Measurements from ENCODE around the gene BLOC1S3. TPM values are rescaled to one million over a fixed set of nuclear protein-coding genes. Genes with fewer than 3 reads are reported as not detected.

Gene BLOC1S3
- total RNA-seq, 2 donors from 2014 or later: 15.4 to 20.5 TPM

- Mint-ChIP-seq H3K27me3 (no peaks in the 10 kb centered on the region), H3K9me3 (no peaks in the 10 kb centered on the region), H3K36me3 (no peaks in the 10 kb centered on the region), H3K4me1 (ENCODE audit: low read depth in 2 of 2) (peaks cover 0 to 14% of the 10 kb centered on the region in 2 donors), H3K27ac (no peak overlapping the region), H3K4me3 (no peak overlapping the region)
- DNase-seq (ENCODE audit: low spot score) (no peak), ATAC-seq (no peak)
These were observed 37.2 kb upstream of the BLOC1S3 start for GRCh38 chr19:45141203-45141900.

- no peak for ATAC-seq
- no peaks in the 10 kb centered on the region for H3K36me3 Mint-ChIP-seq
- H3K27me3 Mint-ChIP-seq: no peaks in the 10 kb centered on the region
- H3K9me3 Mint-ChIP-seq: no peaks in the 10 kb centered on the region
- peaks cover 0 to 12% of the 10 kb centered on the region in 2 donors for H3K4me1 Mint-ChIP-seq (ENCODE audit: low read depth in 2 of 2)
- DNase-seq (ENCODE audit: low spot score): no peak
- no peak overlapping the region for H3K4me3 Mint-ChIP-seq
- no peak overlapping the region for H3K27ac Mint-ChIP-seq
These were observed 36.4 kb upstream of the BLOC1S3 start for GRCh38 chr19:45142016-45142725.

- ATAC-seq (no peak), DNase-seq (ENCODE audit: low spot score) (no peak)
- Mint-ChIP-seq H3K4me1 (ENCODE audit: low read depth in 2 of 2) (peaks cover 0 to 8% of the 10 kb centered on the region in 2 donors), H3K36me3 (no peaks in the 10 kb centered on the region), H3K9me3 (no peaks in the 10 kb centered on the region), H3K27me3 (no peaks in the 10 kb centered on the region), H3K4me3 (no peak overlapping the region), H3K27ac (no peak overlapping the region)
These were observed 35.9 kb upstream of the BLOC1S3 start for GRCh38 chr19:45142726-45143110.

DNA sequence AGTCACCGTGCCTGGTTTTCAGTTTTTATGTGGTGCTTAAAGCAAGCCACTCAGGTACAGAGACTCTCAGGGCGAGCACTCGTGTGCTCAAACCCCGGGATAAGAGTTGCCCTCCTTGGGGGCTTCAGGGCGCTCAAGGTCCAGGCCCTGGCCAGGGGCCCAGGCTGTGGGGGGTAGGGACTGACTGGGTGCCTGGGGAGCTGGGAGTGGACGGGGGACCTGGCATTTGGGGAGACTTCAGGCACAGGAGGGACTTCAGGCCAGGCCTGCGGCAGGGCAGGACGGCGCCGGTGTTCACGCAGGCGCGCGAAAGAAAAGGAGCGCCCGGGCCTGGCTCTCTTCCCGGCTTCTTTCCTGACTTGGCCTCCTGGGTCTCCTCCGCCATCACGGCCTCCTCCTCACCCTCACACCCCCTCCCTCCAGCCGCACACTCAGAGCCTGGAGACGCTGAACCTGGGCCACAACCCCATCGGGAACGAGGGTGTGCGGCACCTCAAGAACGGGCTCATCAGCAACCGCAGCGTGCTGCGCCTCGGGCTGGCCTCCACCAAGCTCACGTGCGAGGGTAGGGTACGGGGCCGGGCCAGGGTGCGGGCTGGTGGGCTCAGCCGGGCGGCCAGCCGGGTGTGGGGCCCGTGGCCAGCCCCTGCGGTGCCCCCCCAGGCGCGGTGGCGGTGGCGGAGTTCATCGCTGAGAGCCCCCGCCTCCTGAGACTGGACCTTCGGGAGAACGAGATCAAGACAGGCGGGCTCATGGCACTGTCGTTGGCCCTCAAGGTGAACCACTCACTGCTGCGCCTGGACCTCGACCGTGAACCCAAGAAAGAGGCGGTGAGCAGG lies 33.9 kb upstream of the BLOC1S3 start:
- Mint-ChIP-seq H3K27ac (no peak overlapping the region), H3K4me1 (ENCODE audit: low read depth in 2 of 2) (peaks cover 0 to 4% of the 10 kb centered on the region in 2 donors), H3K27me3 (no peaks in the 10 kb centered on the region), H3K4me3 (no peak overlapping the region), H3K36me3 (no peaks in the 10 kb centered on the region), H3K9me3 (no peaks in the 10 kb centered on the region)
- ATAC-seq (no peak), DNase-seq (ENCODE audit: low spot score) (no peak)

- no peak overlapping the region for H3K4me3 Mint-ChIP-seq
- ATAC-seq (no peak), DNase-seq (ENCODE audit: low spot score) (no peak)
- no peaks in the 10 kb centered on the region for H3K27me3 Mint-ChIP-seq
- no peaks in the 10 kb centered on the region for H3K9me3 Mint-ChIP-seq
- H3K36me3 Mint-ChIP-seq: no peaks in the 10 kb centered on the region
- no peak overlapping the region for H3K27ac Mint-ChIP-seq
- H3K4me1 Mint-ChIP-seq (ENCODE audit: low read depth in 2 of 2): peaks cover 0 to 4% of the 10 kb centered on the region in 2 donors
These were observed 33.1 kb upstream of the BLOC1S3 start for GRCh38 chr19:45145270-45146189.

DNA sequence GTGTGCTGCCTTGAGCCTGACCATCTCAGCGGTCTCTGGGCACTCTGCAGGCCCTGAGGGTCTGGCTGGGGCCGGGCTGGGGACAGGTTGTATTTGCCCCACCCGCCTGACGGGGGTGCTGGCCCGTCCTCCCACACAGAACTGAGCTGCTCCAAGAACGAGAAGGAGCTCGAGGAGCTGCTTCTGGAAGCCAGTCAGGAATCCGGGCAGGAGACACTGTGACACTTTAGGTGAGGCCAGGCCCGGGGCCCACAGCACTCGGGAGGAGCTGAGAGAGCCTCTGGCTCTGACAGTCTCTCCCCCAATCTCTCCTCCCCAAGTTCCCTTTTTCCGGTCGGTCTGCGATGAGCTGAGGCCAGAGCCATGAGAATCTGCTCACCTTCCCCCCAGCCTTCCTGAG lies 32.3 kb upstream of the BLOC1S3 start:
- Mint-ChIP-seq H3K27ac (no peak overlapping the region), H3K36me3 (no peaks in the 10 kb centered on the region), H3K4me3 (no peak overlapping the region)

DNA sequence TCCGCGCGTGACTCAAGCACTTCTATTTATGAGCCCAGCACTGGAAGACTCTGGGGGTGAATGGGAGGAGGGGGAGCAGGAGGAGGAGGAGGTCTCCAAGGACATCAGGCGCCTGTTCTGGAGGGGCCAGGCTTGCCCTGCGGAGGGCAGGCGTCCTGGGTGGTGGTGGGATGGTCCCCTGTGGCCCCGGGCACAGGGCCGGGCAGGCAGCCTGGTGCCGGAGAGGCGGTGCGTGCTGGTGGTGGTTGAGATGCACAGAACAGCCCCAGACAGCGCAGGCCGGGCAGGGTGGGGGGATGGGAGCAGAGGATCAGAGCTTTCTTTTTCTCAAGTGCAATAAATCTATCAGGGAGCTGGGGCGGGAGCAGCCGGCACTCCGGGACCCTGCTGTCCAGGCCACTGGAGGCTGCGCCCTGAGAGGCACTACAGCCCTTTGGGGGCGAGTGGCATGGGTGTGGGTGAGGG lies 31.8 kb upstream of the BLOC1S3 start:
- Mint-ChIP-seq H3K4me1 (ENCODE audit: low read depth in 2 of 2) (peaks cover 0 to 4% of the 10 kb centered on the region in 2 donors), H3K36me3 (no peaks in the 10 kb centered on the region), H3K4me3 (no peak overlapping the region), H3K9me3 (no peaks in the 10 kb centered on the region), H3K27ac (no peak overlapping the region), H3K27me3 (no peaks in the 10 kb centered on the region)
- ATAC-seq (no peak), DNase-seq (ENCODE audit: low spot score) (no peak)

More for the DNA sequence above, 32.3 kb upstream of the BLOC1S3 start:
- H3K9me3 Mint-ChIP-seq: no peaks in the 10 kb centered on the region
- peaks cover 0 to 4% of the 10 kb centered on the region in 2 donors for H3K4me1 Mint-ChIP-seq (ENCODE audit: low read depth in 2 of 2)
- no peak for DNase-seq (ENCODE audit: low spot score)
- H3K27me3 Mint-ChIP-seq: no peaks in the 10 kb centered on the region
- ATAC-seq: no peak

- DNase-seq (ENCODE audit: low spot score) (no peak), ATAC-seq (no peak)
- Mint-ChIP-seq H3K27ac (no peak overlapping the region), H3K4me3 (no peak overlapping the region), H3K36me3 (no peaks in the 10 kb centered on the region), H3K27me3 (peaks cover 0 to 3% of the 10 kb centered on the region in 2 donors), H3K9me3 (no peaks in the 10 kb centered on the region), H3K4me1 (ENCODE audit: low read depth in 2 of 2) (peaks cover 4 to 6% of the 10 kb centered on the region in 2 donors)
These were observed 30.5 kb upstream of the BLOC1S3 start for GRCh38 chr19:45147835-45148676.

GRCh38 chr19:45149129-45149528 lies 29.5 kb upstream of the BLOC1S3 start:
- no peaks in the 10 kb centered on the region for H3K36me3 Mint-ChIP-seq
- H3K4me1 Mint-ChIP-seq (ENCODE audit: low read depth in 2 of 2): peaks cover 8 to 11% of the 10 kb centered on the region in 2 donors
- H3K27me3 Mint-ChIP-seq: peaks cover 0 to 7% of the 10 kb centered on the region in 2 donors
- H3K9me3 Mint-ChIP-seq: no peaks in the 10 kb centered on the region
- no peak for DNase-seq (ENCODE audit: low spot score)
- ATAC-seq: no peak
- H3K4me3 Mint-ChIP-seq: no peak overlapping the region
- no peak overlapping the region for H3K27ac Mint-ChIP-seq

- DNase-seq (ENCODE audit: low spot score) (no peak), ATAC-seq (no peak)
- H3K4me3 Mint-ChIP-seq: no peak overlapping the region
- H3K27me3 Mint-ChIP-seq: peaks cover 0 to 9% of the 10 kb centered on the region in 2 donors
- peaks cover 11 to 14% of the 10 kb centered on the region in 2 donors for H3K4me1 Mint-ChIP-seq (ENCODE audit: low read depth in 2 of 2)
- no peaks in the 10 kb centered on the region for H3K9me3 Mint-ChIP-seq
- H3K36me3 Mint-ChIP-seq: no peaks in the 10 kb centered on the region
- H3K27ac Mint-ChIP-seq: no peak overlapping the region
These were observed 28.4 kb upstream of the BLOC1S3 start for GRCh38 chr19:45150180-45150579.

GRCh38 chr19:45150751-45151281 lies 27.8 kb upstream of the BLOC1S3 start:
- H3K36me3 Mint-ChIP-seq: no peaks in the 10 kb centered on the region
- H3K9me3 Mint-ChIP-seq: no peaks in the 10 kb centered on the region
- peaks cover 0 to 11% of the 10 kb centered on the region in 2 donors for H3K27me3 Mint-ChIP-seq
- no peak overlapping the region for H3K27ac Mint-ChIP-seq
- DNase-seq (ENCODE audit: low spot score): no peak
- no peak overlapping the region for H3K4me3 Mint-ChIP-seq
- H3K4me1 Mint-ChIP-seq (ENCODE audit: low read depth in 2 of 2): peaks cover 11 to 14% of the 10 kb centered on the region in 2 donors
- no peak for ATAC-seq

GRCh38 chr19:45151320-45151719 lies 27.3 kb upstream of the BLOC1S3 start:
- DNase-seq (ENCODE audit: low spot score): no peak
- Mint-ChIP-seq H3K27ac (no peak overlapping the region), H3K9me3 (no peaks in the 10 kb centered on the region), H3K27me3 (peaks cover 0 to 11% of the 10 kb centered on the region in 2 donors), H3K36me3 (no peaks in the 10 kb centered on the region), H3K4me1 (ENCODE audit: low read depth in 2 of 2) (peaks cover 11 to 14% of the 10 kb centered on the region in 2 donors), H3K4me3 (no peak overlapping the region)
- no peak for ATAC-seq
